Fibroblast of lung (primary cell): ENCODE data around the gene NBEAL1. TPM values are rescaled to one million over a fixed set of nuclear protein-coding genes. Genes with fewer than 3 reads are reported as not detected.
A peak's percentile ranks its signal among the peaks of the same experiment; 100 is the strongest.
"Not testable (repeated sequence)": the region's sequence is repeated elsewhere in the genome, so short reads cannot be mapped to it uniquely, and the experiment has no call there.

Experiments used
- DNase-seq, 2 donors: peaks; one replicate each; pipeline versions ENCODE4 v3.0.0 to v3.0.0-alpha.2; 2010; ENCODE audit warnings: low read depth in 2 of 2
- H2AFZ ChIP-seq: 2 replicates; pipeline ENCODE4 v1.5.1; 2012; ENCODE audit warnings: low read length, control low read depth, inconsistent platforms
- H3K27ac ChIP-seq: 2 replicates; pipeline ENCODE4 v1.5.1; 2011; ENCODE audit warnings: low read length, control low read depth; ENCODE audit not compliant: insufficient read depth
- H3K27me3 ChIP-seq: 2 replicates; pipeline ENCODE4 v1.5.1; 2011; ENCODE audit warnings: mild to moderate bottlenecking, low read length; ENCODE audit not compliant: control insufficient read depth, insufficient read depth
- H3K36me3 ChIP-seq: 2 replicates; pipeline ENCODE4 v1.5.1; 2011; ENCODE audit warnings: low read length; ENCODE audit not compliant: control insufficient read depth, insufficient read depth
- H3K4me1 ChIP-seq: 2 replicates; pipeline ENCODE4 v1.5.1; 2011; ENCODE audit warnings: low read length; ENCODE audit not compliant: control insufficient read depth, insufficient read depth; ENCODE audit errors: extremely low read depth
- H3K4me2 ChIP-seq: 2 replicates; pipeline ENCODE4 v1.5.1; 2011; ENCODE audit warnings: low read length, control low read depth; ENCODE audit not compliant: insufficient read depth; ENCODE audit errors: extremely low read depth
- H3K4me3 ChIP-seq, 4 experiments: fragments of 200-600 bp in 1 of 4; sonication (generic) in 1 of 4; replicated peaks in 1 of 4; 2 replicates each; pipeline ENCODE4 v1.5.1; 2011 to 2016; ENCODE audit warnings: low read length in 4 of 4, low read depth in 3 of 4, mild to moderate bottlenecking in 3 of 4, control low read depth in 2 of 4, inconsistent platforms in 1 of 4, mixed read lengths in 1 of 4; ENCODE audit not compliant: insufficient read depth in 1 of 4; ENCODE audit errors: control extremely low read depth in 1 of 4
- H3K79me2 ChIP-seq: 2 replicates; pipeline ENCODE4 v1.5.1; 2012; ENCODE audit warnings: mild to moderate bottlenecking, low read length, inconsistent platforms; ENCODE audit not compliant: control insufficient read depth, insufficient read depth
- H3K9ac ChIP-seq: 2 replicates; pipeline ENCODE4 v1.5.1; 2011; ENCODE audit warnings: mild to moderate bottlenecking, low read length, control low read depth; ENCODE audit not compliant: insufficient read depth
- H3K9me3 ChIP-seq: 2 replicates; pipeline ENCODE4 v1.5.1; 2012; ENCODE audit warnings: low read depth, low read length; ENCODE audit not compliant: control insufficient read depth, insufficient read depth
- H4K20me1 ChIP-seq: 2 replicates; pipeline ENCODE4 v1.5.1; 2011; ENCODE audit warnings: low read length; ENCODE audit not compliant: control insufficient read depth, insufficient read depth; ENCODE audit errors: extremely low read depth
- CTCF ChIP-seq, 2 donors: IDR thresholded peaks in 1 of 2; conservative IDR thresholded peaks in 1 of 2; 1 replicate in 1 of 2; 2 replicates in 1 of 2; pipeline ENCODE4 v1.5.1; 2011 to 2012; ENCODE audit warnings: low read length in 2 of 2, control low read depth in 1 of 2, inconsistent platforms in 1 of 2, low read depth in 1 of 2, mild to moderate bottlenecking in 1 of 2
- EZH2 ChIP-seq: IDR thresholded peaks from 2 replicates; pipeline ENCODE4 v1.5.1; 2012; ENCODE audit warnings: low read length, control low read depth, mild to moderate bottlenecking; ENCODE audit errors: missing control alignments
- polyA plus RNA-seq, 2 donors: library from polyadenylated mRNA; depleted of rRNA in 1 of 2; stranded (reverse) in 1 of 2; unstranded in 1 of 2; fragments of >200 nt; gene quantifications; 2 replicates each; pipeline ENCODE4 v1.2.1, GENCODE V29; 2011 to 2012; ENCODE audit warnings: missing spikeins in 1 of 2
- total RNA-seq: library from RNA; depleted of rRNA; stranded (reverse); fragments of >200 nt; gene quantifications from 2 replicates; pipeline ENCODE4 v1.2.1, GENCODE V29; 2014

NBEAL1 gene
- total and polyA plus RNA-seq, 2 donors (not counting 1 experiment from before 2014, with no cell fraction given), result 14.8 to 55.7 TPM

DNA sequence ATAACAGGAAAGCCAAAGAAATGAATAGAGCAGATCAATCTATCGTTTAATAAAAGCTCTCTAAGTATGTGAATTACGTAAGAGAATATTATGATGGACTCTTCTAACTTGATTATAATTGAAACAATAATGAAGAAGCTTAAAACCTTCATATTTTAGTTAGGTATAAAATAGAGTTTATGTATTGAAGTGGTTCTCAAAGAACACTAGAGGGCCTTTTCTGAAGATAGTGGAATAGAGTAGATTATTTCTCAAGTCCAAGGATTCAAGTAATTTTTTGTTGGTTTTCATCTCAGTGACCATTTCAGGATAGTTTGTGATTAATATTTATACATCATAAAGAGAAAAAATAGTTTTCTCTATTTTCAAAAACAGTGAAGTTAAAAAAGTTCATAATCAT, 97.7 kb downstream of the NBEAL1 start:
- peaks cover 7% of the 10 kb centered on the region for H3K36me3 ChIP-seq
- DNase-seq, result no peak
- H3K4me2 ChIP-seq, result no peak overlapping the region
- H3K9me3 ChIP-seq, result no peaks in the 10 kb centered on the region
- no peaks in the 10 kb centered on the region for H3K4me1 ChIP-seq
- no peak overlapping the region for H2AFZ ChIP-seq
- no peak overlapping the region for H3K27ac ChIP-seq
- no peak for TF ChIP-seq EZH2
- no peak for TF ChIP-seq CTCF (conservative IDR thresholded peaks at IDR 0.05 in 1 of 2, IDR thresholded peaks at IDR 0.05 in 1 of 2; ENCODE audit: low read depth in 1 of 2, low read length in 2 of 2)
- H3K9ac ChIP-seq, result no peak overlapping the region
- H4K20me1 ChIP-seq, result no peaks in the 10 kb centered on the region
- no peaks in the 10 kb centered on the region for H3K79me2 ChIP-seq
- H3K4me3 ChIP-seq, result no peak overlapping the region
- H3K27me3 ChIP-seq, result no peaks in the 10 kb centered on the region

DNA sequence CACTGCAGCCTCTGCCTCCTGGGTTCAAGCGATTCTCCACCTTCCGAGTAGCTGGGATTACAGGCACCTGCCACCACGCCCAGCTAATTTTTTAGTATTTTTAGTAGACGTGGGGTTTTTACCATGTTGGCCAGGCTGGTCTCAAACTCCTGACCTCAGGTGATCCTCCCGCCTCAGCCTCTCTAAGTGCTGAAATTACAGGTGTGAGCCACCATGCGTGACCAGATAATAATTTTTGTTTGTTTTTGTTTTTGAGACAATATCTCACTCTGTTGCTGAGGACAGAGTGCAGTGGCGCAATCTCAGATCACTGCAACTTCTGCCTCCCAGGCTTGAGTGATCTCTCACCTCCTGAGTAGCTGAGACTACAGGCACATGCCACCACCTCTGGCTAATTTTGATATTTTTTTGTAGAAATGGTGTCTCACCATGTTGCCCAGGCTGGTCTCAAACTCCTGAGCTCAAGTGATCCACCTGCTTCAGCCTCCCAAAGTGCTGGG, 100.6 kb downstream of the NBEAL1 start:
- H3K9ac ChIP-seq, H2AFZ ChIP-seq, DNase-seq, H3K36me3 ChIP-seq, H3K4me1 ChIP-seq, H3K4me3 ChIP-seq, H3K27me3 ChIP-seq, H4K20me1 ChIP-seq, H3K79me2 ChIP-seq, H3K27ac ChIP-seq, H3K4me2 ChIP-seq, H3K9me3 ChIP-seq: not testable (repeated sequence)

GRCh38 chr2:203122317-203122986, 107.8 kb downstream of the NBEAL1 start:
- no peak for TF ChIP-seq CTCF (conservative IDR thresholded peaks at IDR 0.05 in 1 of 2, IDR thresholded peaks at IDR 0.05 in 1 of 2; ENCODE audit: low read depth in 1 of 2, low read length in 2 of 2)
- no peak for TF ChIP-seq EZH2
- Histone ChIP-seq H3K9me3 (no peaks in the 10 kb centered on the region), H3K27me3 (no peaks in the 10 kb centered on the region), H3K9ac (no peak overlapping the region), H3K4me2 (no peak overlapping the region), H3K27ac (no peak overlapping the region), H3K79me2 (no peaks in the 10 kb centered on the region), H3K4me1 (no peaks in the 10 kb centered on the region), H2AFZ (no peak overlapping the region), H3K4me3 (no peak overlapping the region), H3K36me3 (no peaks in the 10 kb centered on the region), H4K20me1 (no peaks in the 10 kb centered on the region)
- DNase-seq, result peak in 1 of 2 donors; percentile 36
